NCI-H187 (cell line): ENCODE results near the gene TXNDC9.
"Not testable (repeated sequence)": the region's sequence is repeated elsewhere in the genome, so short reads cannot be mapped to it uniquely, and the experiment has no call there.

ENCODE experiments used
- DNase-seq, 2 experiments: peaks; one replicate each; lab custom pipeline; 2025; lab: John Stamatoyannopoulos, UW

The TXNDC9 gene

GRCh38 chr2:99335911-99336803 is at the start of gene TXNDC9:
TSS of gene TXNDC9 (minus strand) at chr2:99336333. CDS start at chr2:99333210, 3,123 bp downstream.
- peak; percentile 96 to 97 for DNase-seq

DNA sequence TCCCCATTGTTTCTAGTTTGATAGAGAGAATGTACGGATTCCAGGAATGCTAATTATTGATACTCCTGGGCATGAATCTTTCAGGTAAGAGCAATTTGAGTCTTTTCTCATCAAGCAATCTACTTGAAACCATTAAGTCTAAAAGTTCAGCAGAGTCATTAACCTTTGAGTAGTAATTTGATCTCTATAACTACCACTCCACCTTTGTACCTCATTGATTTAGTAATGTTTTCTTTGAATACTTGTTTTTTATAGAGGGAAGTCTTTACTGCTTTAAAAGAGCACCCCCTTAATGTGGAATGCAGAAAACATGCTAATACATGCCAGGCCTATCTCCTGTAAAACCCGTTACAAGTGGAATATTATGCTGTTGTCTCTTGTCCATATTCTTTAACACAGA is 46.0 kb upstream of the TXNDC9 start:
- DNase-seq = no peak

GRCh38 chr2:99380376-99381010 is 44.4 kb upstream of the TXNDC9 start:
- no peak for DNase-seq

- no peak for DNase-seq
Observed at GRCh38 chr2:99377879-99378278, 41.7 kb upstream of the TXNDC9 start.

DNA sequence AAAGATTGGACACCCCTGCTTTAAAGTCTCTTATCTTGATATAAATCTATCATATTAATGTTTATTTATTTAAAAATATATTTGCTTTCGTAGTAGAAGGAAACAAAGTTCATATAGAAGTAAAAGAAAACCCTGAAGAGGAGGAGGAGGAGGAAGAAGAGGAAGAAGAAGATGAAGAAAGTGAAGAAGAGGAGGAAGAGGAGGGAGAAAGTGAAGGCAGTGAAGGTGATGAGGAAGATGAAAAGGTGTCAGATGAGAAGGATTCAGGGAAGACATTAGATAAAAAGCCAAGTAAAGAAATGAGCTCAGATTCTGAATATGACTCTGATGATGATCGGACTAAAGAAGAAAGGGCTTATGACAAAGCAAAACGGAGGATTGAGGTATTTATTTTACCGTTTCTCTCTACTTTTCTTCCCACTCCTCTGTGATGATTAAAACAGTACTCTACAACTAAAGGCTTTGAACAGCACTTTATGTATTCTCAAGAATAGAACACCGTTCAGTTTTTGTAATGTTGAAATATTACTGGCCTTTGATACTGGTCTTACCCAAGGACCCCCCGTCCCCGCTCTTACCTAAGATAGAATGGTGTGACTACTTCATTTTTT is 40.2 kb upstream of the TXNDC9 start:
- no peak for DNase-seq

DNA sequence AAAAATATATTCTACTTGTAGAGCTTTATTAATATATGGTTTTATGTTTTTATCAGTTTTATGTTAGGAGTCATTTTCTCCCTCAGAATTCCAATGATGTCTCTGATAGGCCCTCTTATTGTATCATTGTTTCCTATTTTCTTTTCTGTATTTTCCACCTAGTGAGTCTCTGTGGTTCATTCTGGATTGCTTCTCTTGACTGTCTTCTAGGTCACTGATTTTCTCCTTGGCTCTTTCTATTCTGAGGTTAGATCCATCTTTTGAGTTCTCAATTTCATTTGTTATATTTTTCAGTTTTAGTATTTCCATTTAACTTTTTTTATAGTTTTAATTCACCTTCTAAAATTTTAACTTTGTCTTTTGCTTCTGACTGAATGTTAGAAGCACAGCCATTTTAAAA is 38.6 kb upstream of the TXNDC9 start:
- DNase-seq = no peak

- no peak for DNase-seq
Observed at GRCh38 chr2:99373144-99373543, 37.0 kb upstream of the TXNDC9 start.

DNA sequence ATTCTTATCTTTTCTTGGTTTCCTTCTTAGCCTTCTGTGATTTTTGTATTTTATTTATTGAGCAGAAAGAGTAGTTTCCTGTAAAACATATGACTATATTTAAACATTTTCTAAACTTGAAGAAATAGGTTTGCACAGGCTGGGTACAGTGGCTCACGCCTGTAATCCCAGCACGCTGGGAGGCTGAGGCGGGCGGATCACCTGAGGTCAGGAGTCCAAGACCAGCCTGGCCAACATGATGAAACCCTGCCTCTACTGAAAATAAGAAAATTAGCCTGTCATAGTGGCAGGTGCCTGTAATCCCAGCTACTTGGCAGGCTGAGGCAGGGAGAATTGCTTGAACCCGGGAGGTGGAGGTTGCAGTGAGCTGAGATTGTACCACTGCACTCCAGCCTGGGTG is 32.7 kb upstream of the TXNDC9 start:
- DNase-seq = not testable (repeated sequence)

DNA sequence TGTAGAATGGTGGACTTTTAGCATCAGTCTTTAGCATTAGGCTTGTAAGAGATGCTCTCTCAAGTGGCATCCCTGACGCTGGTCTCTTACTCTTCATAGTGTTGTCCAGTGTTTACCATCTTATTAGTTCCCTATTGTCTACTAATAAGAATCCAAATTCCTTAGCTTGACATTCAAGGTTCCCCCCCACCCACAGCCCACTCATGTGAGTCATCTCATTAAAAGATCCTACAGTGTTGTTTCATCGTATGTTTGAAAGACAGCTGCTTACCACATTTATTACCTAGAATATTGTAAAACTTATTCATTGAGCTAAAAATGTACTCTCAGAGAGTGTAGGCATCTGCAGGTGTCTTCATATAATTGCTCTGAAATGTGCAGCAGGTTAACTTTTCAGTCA is 29.5 kb upstream of the TXNDC9 start:
- no peak for DNase-seq

GRCh38 chr2:99356853-99357252 is 20.7 kb upstream of the TXNDC9 start:
- DNase-seq = no peak

DNA sequence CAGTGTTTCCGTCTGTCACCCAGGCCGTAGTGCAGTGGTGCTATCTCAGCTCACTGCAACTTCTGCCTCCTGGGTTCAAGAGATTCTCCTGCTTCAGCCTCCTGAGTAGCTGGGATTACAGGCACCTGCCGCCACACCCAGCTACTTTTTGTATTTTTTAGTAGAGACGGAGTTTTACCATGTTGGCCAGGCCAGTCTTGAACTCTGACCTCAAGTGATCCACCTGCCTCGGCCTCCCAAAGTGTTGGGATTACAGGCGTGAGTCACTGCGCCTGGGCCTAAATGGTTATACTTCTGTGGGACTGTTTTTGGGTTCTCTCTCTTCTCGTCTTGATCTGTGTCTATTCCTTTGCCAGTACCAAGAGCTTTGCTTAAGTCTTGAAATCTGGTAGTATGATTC is 18.7 kb upstream of the TXNDC9 start:
- DNase-seq = not testable (repeated sequence)

DNA sequence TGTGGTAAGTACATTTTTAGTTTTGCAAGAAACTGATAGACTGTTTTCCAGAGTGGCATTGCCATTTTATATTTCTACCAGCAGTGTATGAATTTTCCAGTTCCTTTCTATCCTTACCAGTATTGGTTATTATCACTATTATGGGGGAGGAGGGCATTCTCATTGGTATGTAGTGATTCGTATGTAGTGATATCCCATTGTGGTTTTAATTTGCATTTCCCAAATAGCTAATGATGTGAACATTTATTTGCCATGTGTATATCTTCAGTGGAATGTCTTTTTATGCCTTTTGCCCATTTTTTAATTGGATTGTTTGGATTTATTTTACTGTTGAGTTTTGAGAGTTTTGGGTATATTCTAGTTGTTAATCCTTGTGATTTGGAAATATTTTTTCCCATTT is 17.9 kb upstream of the TXNDC9 start:
- DNase-seq = no peak

DNA sequence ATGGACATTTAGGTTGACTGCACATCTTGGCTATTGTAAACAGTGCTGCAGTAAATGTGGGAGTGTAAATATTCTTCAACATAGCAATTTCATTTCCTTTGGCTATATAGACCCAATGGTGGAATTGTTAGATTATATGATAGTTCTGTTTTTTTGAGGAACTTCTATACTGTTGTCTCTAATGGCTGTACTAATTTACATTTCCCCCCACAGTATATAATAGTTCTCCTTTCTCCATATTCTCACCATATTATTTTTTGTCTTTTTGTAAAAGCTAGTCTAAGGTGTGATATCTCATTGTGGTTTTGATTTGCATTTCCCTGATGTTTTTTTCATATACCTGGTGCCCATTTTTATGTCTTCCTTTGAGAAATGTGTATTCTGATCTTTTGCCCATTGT is 14.1 kb upstream of the TXNDC9 start:
- no peak for DNase-seq

DNA sequence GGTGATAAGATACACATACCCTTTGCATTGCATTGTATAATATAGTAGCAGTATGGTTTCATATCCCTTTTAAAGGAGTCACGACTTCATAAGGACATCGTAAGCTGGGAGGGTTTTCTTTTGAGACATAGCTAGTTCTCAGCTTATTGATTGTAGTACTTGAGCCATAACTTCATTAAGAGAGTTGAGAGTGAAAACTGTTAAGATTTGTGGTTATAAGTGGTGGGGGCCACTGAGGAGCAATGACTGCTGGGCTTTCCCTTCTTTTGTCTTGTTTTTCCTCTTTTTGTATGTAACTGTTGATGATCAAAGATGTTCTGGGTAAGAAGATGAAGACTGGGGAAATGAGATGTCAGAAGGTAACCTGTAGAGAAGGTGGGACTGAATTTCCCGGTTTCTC is 12.0 kb upstream of the TXNDC9 start:
- no peak for DNase-seq

- no peak for DNase-seq
Observed at GRCh38 chr2:99346218-99346617, 10.1 kb upstream of the TXNDC9 start.

DNA sequence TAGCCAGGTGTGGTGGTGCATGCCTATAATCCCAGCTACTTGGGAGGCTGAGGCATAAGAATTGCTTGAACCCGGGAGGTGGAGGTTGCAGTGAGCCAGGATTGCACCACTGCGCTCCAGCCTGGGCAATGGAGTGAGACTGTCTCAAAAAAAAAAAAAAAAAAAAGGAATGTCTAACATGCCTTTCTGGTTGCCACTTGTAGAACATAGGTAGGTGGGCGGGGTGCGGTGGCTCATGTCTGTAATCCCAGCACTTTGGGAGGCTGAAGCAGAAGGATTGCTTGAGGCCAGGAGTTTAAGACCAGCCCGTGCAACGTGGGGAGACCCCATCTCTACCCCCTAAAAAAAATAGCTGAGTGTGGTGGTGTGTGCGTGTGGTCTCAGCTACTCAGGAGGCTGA is 9.3 kb upstream of the TXNDC9 start:
- DNase-seq = not testable (repeated sequence)

DNA sequence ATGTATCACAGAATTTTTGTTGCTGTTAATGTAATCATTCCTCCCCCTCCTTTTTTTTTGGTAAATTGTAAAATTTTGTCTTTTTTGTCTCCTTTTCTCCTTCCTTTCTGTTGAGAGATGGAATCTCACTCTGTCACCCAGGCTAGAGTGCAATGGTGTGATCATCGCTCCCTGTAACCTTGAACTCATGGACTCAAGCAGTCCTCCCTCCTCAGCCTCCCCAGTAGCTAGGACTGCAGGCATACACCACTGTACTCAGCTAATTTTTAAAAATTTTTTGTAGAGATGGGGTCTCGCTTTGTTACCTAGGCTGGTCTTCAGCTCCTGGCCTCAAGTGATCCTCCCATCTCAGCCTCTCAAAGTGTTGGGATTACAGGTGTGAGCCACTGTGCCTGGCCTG is 6.4 kb upstream of the TXNDC9 start:
- no peak for DNase-seq

GRCh38 chr2:99340669-99341236 is 4.6 kb upstream of the TXNDC9 start:
- no peak for DNase-seq

- no peak for DNase-seq
Observed at GRCh38 chr2:99338029-99338585, 2.0 kb upstream of the TXNDC9 start.

- DNase-seq = peak; percentile 79 to 92
Observed at GRCh38 chr2:99337113-99338028, 1.2 kb upstream of the TXNDC9 start, which contains the start of gene EIF5B. TSS of gene EIF5B (plus strand) at chr2:99337389. CDS start at chr2:99337555, 166 bp downstream.

DNA sequence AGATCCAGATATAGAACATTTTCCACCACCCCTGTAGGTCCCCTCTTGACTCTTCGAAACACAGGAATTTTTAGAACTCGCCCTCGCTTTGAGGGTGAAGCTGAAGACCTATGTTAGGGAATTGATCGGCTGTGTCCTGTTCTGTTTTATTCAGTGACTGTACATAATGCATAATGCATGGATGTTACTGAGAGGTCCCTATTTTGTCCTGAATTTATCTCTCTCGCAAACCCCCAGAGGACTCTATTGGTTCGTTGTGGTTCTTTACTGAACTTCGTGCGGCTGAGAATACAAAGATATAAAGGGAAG is 625 bp upstream of the TXNDC9 start:
- no peak for DNase-seq
